NB4 (cell line): ENCODE data around the gene CNKSR3.

Experiments
- DNase-seq: peaks from one replicate; pipeline ENCODE4 v3.0.0; 2010; ENCODE audit warnings: low read depth
- H3K4me3 ChIP-seq: one replicate; pipeline ENCODE4 v1.5.1; 2011; ENCODE audit warnings: mild to moderate bottlenecking, low read depth, low read length, moderate library complexity
- CTCF ChIP-seq: IDR thresholded peaks from one replicate; pipeline ENCODE4 v1.5.1; 2012; ENCODE audit warnings: low read depth, low read length
- MYC ChIP-seq: IDR thresholded peaks from 2 replicates; pipeline ENCODE4 v1.6.1; 2011; ENCODE audit warnings: low read depth, low read length
- POLR2A ChIP-seq: IDR thresholded peaks from 2 replicates; pipeline ENCODE4 v1.6.1; 2011; ENCODE audit warnings: mild to moderate bottlenecking; ENCODE audit not compliant: insufficient read length; ENCODE audit errors: extremely low read depth
- TF ChIP-seq, protein P1 (sequence below): IDR thresholded peaks from 2 replicates; pipeline ENCODE4 v1.6.1; 2011; ENCODE audit warnings: low read depth, low read length

Gene CNKSR3

GRCh38 chr6:154429711-154430110 lies 80.8 kb downstream of the CNKSR3 start:
- no peak for DNase-seq
- H3K4me3 ChIP-seq, result no peak overlapping the region
- no peak for TF ChIP-seq POLR2A
- TF ChIP-seq, protein P1, sequence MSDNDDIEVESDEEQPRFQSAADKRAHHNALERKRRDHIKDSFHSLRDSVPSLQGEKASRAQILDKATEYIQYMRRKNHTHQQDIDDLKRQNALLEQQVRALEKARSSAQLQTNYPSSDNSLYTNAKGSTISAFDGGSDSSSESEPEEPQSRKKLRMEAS, result no peak
- no peak for TF ChIP-seq MYC
- TF ChIP-seq CTCF, result no peak

DNA sequence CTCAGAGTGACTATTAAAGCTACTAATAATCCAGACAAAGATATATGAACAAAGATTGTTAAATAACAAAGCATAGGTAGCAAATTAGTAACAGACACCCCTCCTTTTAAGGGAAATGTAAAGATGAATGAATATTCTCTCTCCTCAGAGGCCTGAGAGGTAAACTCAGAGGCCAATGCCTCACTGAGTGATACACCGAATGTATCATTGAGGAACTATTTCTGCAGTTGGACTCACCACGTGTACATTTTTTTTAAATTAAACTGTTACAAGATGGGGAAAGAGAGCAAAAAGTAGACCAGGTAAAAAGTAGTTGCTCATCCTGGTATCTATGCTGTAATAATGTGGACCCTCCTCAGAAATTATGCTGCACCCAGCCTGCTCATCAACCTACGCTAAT lies 81.6 kb downstream of the CNKSR3 start:
- TF ChIP-seq CTCF (no peak), MYC (no peak), POLR2A (no peak)
- TF ChIP-seq, protein P1, result no peak
- H3K4me3 ChIP-seq, result no peak overlapping the region
- DNase-seq, result no peak

GRCh38 chr6:154427446-154427845 lies 83.0 kb downstream of the CNKSR3 start:
- TF ChIP-seq POLR2A (no peak), CTCF (no peak), MYC (no peak)
- TF ChIP-seq, protein P1, result no peak
- no peak overlapping the region for H3K4me3 ChIP-seq
- DNase-seq, result no peak

GRCh38 chr6:154426997-154427396 lies 83.5 kb downstream of the CNKSR3 start:
- no peak overlapping the region for H3K4me3 ChIP-seq
- DNase-seq, result no peak
- TF ChIP-seq, protein P1, result no peak
- TF ChIP-seq POLR2A, result no peak
- no peak for TF ChIP-seq CTCF
- TF ChIP-seq MYC, result no peak

DNA sequence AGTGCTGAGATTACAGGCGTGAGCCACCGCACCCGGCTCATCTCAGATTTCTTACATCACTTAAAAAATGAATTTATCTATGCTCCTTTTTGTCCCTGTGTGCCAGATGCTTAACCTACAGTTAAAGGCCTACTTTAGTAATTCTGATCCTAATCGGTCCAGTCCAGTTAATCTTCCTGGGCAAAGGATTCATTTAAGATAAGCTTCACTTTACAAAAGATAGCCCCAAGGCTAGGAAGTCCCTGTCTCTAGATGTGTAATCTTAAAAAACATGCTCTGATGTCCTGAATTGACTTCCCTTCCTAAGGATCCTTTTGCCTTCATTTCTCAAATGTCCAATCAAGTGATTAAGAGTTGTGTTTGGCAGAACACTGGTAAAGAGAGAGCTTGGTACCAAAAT lies 85.5 kb downstream of the CNKSR3 start:
- no peak for TF ChIP-seq CTCF
- no peak for TF ChIP-seq POLR2A
- TF ChIP-seq MYC, result no peak
- TF ChIP-seq, protein P1, result no peak
- H3K4me3 ChIP-seq, result no peak overlapping the region
- no peak for DNase-seq
